Dedifferentiated amniotic fluid mesenchymal stem cell (primary cell): Measurements from ENCODE around the gene HUWE1.
"Not testable (repeated sequence)": the region's sequence is repeated elsewhere in the genome, so short reads cannot be mapped to it uniquely, and the experiment has no call there.

Source experiments
- DNase-seq: peaks from one replicate; pipeline ENCODE4 v3.0.0-alpha.2; 2016; ENCODE audit errors: extremely low spot score

HUWE1 gene

GRCh38 chrX:53686151-53686885 is at the start of gene HUWE1:
Gene HUWE1 (minus strand): TSS chrX:53686719. CDS start chrX:53654107, 32,612 bp downstream.
- DNase-seq: peak; percentile 60

GRCh38 chrX:53732797-53733196 is 46.3 kb upstream of the HUWE1 start:
- DNase-seq: no peak

GRCh38 chrX:53729751-53730150 is 43.2 kb upstream of the HUWE1 start:
- DNase-seq: no peak

GRCh38 chrX:53728506-53728905 is 42.0 kb upstream of the HUWE1 start:
- DNase-seq: no peak

- no peak for DNase-seq
Observed at GRCh38 chrX:53724872-53725271, 38.4 kb upstream of the HUWE1 start.

GRCh38 chrX:53723381-53723780 is 36.9 kb upstream of the HUWE1 start:
- DNase-seq: no peak

- DNase-seq: not testable (repeated sequence)
Observed at GRCh38 chrX:53721610-53722009, 35.1 kb upstream of the HUWE1 start.

- DNase-seq: not testable (repeated sequence)
Observed at GRCh38 chrX:53719666-53720065, 33.1 kb upstream of the HUWE1 start.

GRCh38 chrX:53718073-53718472 is 31.6 kb upstream of the HUWE1 start:
- DNase-seq: no peak

GRCh38 chrX:53717205-53717604 is 30.7 kb upstream of the HUWE1 start:
- no peak for DNase-seq

GRCh38 chrX:53716328-53717088 is 30.0 kb upstream of the HUWE1 start:
- DNase-seq: no peak

GRCh38 chrX:53715346-53715924 is 28.9 kb upstream of the HUWE1 start:
- no peak for DNase-seq

- DNase-seq: no peak
Observed at GRCh38 chrX:53714580-53715345, 28.2 kb upstream of the HUWE1 start.

GRCh38 chrX:53713987-53714579 is 27.6 kb upstream of the HUWE1 start:
- DNase-seq: no peak

GRCh38 chrX:53711436-53711835 is 24.9 kb upstream of the HUWE1 start:
- no peak for DNase-seq

GRCh38 chrX:53704854-53705253 is 18.3 kb upstream of the HUWE1 start:
- DNase-seq: no peak

GRCh38 chrX:53704294-53704693 is 17.8 kb upstream of the HUWE1 start:
- DNase-seq: no peak

GRCh38 chrX:53695946-53696549 is 9.5 kb upstream of the HUWE1 start:
- DNase-seq: no peak

- DNase-seq: no peak
Observed at GRCh38 chrX:53694642-53695041, 8.1 kb upstream of the HUWE1 start.

GRCh38 chrX:53688300-53688699 is 1.8 kb upstream of the HUWE1 start:
- no peak for DNase-seq

- DNase-seq: no peak
Observed at GRCh38 chrX:53685711-53686110, 808 bp downstream of the HUWE1 start.
